Stimulated activated CD4-positive, alpha-beta T cell treated with anti-CD3 and anti-CD28 coated beads, Interleukin-4, amount 100 ng/mL, for 4 hours (primary cell): Measurements from ENCODE around the gene MELK.

Experiments used
- DNase-seq, 2 experiments: peaks; one replicate each; pipeline ENCODE4 v3.0.0-alpha.2; 2020

MELK gene

DNA sequence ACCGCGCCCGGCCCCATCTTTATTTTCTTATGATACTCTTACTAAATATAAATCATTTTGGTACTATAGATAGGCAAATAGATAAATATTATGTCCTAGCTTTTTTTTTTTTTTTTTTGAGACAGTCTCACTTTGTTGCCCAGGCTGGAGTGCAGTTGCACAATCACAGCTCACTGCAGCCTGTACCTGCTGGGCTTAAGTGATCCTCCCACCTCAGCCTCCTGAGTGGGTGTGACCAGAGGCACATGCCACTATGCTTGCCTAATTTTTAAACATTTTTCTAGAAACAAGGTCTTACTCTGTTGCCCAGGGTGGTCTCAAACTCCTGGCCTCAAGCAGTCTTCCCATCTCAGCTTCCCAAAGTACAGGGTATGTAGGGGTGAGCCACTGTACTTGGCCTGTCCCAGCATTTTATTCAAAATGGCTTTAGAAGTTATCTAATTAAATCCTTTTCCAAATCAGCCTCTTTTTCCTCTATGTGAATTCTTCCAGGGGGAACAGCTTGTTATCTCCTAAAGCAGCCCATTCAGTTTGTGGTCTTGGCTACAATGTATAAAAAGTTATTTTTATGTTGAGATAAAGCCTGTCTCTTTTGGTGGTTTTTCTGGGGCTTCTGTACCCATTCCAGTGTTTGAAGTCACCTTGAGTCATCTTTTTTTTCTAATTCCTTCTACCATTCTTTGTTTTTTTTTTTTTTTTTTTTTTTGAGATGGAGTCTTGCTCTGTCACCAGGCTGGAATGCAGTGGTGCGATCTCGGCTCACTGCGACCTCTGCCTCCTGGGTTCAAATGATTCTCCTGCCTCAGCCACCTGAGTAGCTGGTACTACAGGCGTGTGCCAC, 12.1 kb downstream of the MELK start:
- no peak for DNase-seq

DNA sequence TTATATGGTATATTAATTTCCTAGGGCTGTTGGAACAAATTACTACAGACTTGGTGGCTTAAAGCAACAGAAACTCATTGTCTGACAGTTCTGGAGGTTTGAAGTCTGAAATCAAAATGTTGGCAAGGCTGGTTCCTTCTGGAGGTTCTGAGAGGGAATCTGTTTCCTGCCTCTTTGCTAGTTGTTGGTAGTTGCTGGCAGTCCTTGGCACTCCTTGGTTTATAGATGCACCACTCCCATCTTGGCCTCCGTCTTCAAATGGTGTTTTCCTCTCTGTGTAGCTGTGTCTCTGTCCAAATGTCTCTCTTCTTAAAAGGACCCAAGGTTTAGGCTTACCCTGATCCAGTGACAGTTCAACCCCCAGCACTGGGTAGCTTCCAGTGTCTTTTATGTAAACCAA, 17.5 kb downstream of the MELK start:
- DNase-seq: no peak

- DNase-seq: no peak
Observed at GRCh38 chr9:36592801-36593583, 20.3 kb downstream of the MELK start.

GRCh38 chr9:36594213-36594612, 21.5 kb downstream of the MELK start:
- DNase-seq: no peak

- no peak for DNase-seq
Observed at GRCh38 chr9:36597412-36598178, 24.9 kb downstream of the MELK start.

DNA sequence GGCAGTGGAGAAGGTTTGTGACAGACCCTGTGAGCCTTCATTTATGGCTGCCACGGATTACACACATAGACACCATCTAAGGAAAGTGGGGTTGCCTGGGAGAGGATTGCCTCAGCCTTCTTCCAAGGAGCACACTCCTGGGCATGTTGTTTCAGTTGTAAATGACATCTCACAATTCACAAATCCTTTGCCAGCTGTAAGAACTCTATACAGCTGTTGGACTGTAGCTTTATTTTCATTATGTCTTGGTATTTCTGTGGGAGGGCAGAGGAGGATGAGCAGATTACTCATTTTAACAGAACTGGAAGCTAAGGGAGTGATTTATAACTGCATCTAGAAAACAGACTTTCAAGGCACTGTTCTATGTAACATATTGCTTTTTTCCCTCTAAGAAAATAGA, 25.6 kb downstream of the MELK start:
- no peak for DNase-seq

- no peak for DNase-seq
Observed at GRCh38 chr9:36603006-36603405, 30.3 kb downstream of the MELK start.

- DNase-seq: no peak
Observed at GRCh38 chr9:36609306-36609705, 36.6 kb downstream of the MELK start.

DNA sequence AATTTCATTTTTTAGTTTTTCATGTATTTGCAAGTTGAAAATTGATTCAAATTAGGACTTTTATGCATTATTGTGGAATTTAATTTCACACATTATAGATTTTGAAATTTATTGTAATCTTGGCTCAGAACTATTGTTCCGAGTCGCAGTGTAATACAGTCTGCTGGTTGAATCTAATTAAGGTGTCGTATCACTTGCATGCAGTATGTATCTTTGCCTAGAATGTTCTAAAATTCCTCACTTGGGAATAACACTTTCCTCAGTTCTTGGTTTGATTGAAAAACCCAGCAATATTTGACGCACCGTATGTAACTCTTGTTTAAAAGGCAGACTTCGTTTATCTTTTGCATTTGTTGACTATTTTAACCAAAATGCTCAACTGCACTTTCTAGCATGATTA, 49.4 kb downstream of the MELK start:
- DNase-seq: no peak

GRCh38 chr9:36623280-36623679, 50.6 kb downstream of the MELK start:
- DNase-seq: no peak

DNA sequence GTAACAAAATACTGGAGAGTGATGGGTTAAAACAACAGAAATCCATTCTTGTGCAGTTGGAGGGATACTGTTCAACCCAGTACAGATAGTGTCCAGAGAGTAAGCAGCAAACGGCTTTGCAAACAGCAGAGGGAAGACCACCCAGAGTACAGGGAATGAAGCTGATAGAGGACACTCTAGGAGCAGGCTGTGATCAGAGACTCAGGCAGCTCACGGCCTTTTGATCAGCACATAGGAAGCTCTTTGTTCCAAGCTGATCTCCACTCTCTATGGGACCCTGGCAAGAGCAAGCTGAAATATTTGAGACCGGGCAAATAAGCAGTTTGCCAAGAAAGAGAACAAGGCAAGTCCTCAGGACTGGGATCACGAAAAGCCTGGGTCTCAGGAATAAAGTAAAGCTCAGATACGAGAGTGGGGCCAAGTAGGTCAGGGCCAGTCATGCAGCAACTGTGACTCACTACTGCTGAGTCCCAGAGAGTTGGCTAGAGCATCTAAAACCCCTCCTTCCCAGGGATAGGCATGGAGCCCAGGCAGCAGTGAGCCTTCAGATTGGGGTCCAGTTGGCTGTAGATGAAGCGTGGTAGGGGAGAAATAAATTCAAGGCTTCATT, 52.4 kb downstream of the MELK start:
- no peak for DNase-seq

GRCh38 chr9:36632892-36633291, 60.2 kb downstream of the MELK start:
- no peak for DNase-seq

DNA sequence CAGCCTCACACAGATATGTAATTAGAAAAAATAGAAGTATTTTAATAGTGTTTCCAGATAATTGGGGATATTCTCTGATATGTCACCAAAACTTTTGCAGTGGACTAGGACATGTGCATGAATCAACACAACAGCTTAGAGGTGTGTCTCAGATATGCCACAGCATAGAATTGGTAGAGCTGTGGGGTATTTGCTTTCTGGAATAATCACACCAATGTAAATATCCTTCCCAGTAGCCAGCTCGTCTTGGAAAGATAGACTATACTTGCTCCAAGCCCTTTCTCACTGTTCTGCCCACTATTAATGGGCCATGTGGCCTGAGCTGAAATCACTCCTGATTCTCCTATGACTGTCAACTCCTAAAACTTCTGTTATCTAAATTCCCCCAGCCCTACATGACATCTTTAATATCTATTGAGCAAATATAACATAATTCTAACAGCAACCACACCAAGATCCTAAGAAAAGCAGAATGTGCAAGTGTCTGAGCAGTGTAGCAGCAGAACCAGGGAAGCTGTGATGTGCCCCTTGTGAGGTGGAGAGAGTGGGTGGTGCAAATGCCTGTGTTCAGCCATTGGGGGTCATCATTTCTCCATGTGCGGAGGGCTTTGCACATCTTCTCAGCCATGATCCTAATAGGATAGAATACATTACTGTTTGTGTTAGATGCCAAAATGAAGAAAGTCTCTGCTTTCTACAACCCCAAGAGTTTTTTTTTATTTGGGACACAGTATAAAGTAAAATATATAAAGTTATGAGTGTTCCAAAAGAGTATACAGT, 65.0 kb downstream of the MELK start:
- DNase-seq: no peak

DNA sequence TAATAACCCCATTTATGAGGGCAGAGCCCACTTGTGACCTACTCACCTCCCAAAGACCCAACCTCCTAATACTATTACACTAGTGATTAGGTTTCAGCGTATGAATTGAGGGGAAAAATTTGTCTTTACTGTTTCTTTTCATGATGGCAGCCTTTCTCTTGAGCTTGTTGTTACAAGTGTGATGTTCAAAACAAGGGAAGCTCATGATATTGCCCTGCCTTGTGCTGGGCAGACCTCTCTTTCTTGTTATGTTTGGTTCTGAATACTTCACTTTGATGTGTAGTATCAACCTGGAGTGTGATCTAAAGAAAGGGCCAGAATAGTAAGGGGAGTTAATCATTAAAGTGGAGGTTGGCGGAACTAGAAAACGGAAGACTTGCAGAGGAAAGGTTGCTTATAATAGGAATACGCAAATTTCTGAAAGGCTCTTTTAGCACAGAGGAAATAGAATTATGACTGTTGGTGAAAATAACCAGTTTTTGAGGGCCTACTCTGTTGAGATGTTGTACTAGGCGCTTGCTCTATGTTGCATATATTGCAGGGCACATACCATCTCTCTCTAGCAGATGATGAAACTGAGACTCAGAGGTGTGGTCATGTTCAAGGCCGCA, 68.2 kb downstream of the MELK start:
- DNase-seq: no peak

- DNase-seq: no peak
Observed at GRCh38 chr9:36642817-36643216, 70.1 kb downstream of the MELK start.

DNA sequence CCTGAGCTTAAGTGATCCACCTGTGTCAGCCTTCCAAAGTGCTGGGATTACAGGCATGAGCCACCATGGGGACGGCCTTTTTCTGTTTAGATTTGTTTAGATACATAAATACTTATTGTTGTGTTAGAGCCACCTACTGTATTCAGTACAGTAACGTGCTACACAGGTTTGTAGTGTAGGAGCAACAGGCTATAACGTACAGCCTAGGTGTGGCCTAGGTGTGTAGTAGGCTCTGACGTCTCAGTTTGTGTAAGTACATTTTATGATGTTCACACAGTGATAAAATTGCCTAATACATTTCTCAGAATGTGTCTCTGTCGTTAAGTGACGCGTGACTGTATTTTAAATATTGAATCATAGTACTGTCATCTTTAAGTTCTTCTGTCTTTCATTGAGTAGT, 84.1 kb downstream of the MELK start:
- DNase-seq: no peak

GRCh38 chr9:36659500-36659899, 86.8 kb downstream of the MELK start:
- DNase-seq: no peak

DNA sequence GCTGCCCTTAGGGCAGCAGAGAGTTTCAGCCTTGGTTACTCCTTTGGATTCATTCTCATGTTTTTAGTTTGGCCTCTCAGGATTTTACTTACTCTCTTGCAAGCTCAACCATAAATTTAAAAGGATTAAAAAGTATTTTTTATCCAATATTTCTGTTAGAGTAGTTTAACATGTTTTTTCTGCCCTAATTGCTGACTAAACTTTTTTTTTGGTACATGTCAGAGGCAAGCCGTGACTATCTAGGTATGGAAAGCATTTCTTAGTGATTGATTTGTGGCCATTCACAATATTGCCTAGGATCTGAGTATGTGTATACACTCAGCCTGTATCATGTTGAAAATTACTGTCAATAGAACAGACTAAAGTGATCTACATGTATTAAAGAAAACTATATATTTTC, 92.1 kb downstream of the MELK start:
- no peak for DNase-seq

DNA sequence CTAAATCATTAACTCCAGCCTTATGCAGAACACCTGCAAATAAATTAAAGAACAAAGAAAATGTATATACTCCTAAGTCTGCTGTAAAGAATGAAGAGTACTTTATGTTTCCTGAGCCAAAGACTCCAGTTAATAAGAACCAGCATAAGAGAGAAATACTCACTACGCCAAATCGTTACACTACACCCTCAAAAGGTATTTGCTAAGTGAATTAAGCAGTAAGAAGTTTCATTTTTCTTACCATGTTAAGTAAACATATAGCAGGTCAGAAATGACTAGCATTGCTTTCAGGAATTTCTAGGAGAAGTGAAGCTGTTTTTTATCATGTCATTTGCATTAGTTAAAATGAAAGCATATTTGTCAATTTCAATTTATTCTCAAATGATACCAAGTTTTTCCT, 92.7 kb downstream of the MELK start:
- DNase-seq: no peak

- DNase-seq: no peak
Observed at GRCh38 chr9:36665921-36666431, 93.3 kb downstream of the MELK start.

GRCh38 chr9:36671561-36671960, 98.9 kb downstream of the MELK start:
- no peak for DNase-seq

- no peak for DNase-seq
Observed at GRCh38 chr9:36676091-36676490, 103.4 kb downstream of the MELK start.
